NCI-H526 treated with DMSO at 0.1 percent for 48 hours (cell line): Measurements from ENCODE around the gene LDB3.
"Not testable (repeated sequence)": the region's sequence is repeated elsewhere in the genome, so short reads cannot be mapped to it uniquely, and the experiment has no call there.

ENCODE experiments used
- DNase-seq: peaks from one replicate; lab custom pipeline; 2025; lab: John Stamatoyannopoulos, UW

Gene LDB3

GRCh38 chr10:86730227-86730626, 61.9 kb downstream of the LDB3 start:
- no peak for DNase-seq

GRCh38 chr10:86732771-86733170, 64.5 kb downstream of the LDB3 start:
- DNase-seq, result no peak

GRCh38 chr10:86733260-86733671, 65.0 kb downstream of the LDB3 start:
- DNase-seq, result no peak

- DNase-seq, result no peak
These were observed 66.1 kb downstream of the LDB3 start for GRCh38 chr10:86734207-86734988.

GRCh38 chr10:86735278-86735677, 67.0 kb downstream of the LDB3 start:
- not testable (repeated sequence) for DNase-seq

GRCh38 chr10:86742230-86742629, 73.9 kb downstream of the LDB3 start:
- DNase-seq, result no peak

- DNase-seq, result no peak
These were observed 75.9 kb downstream of the LDB3 start for GRCh38 chr10:86744067-86744725.

GRCh38 chr10:86747796-86748581, 79.7 kb downstream of the LDB3 start:
- no peak for DNase-seq

GRCh38 chr10:86749854-86750253, 81.5 kb downstream of the LDB3 start:
- no peak for DNase-seq

- no peak for DNase-seq
These were observed 83.2 kb downstream of the LDB3 start for GRCh38 chr10:86751477-86751876.

- DNase-seq, result no peak
These were observed 84.0 kb downstream of the LDB3 start for GRCh38 chr10:86752311-86752710.

- DNase-seq, result no peak
These were observed 84.7 kb downstream of the LDB3 start for GRCh38 chr10:86753051-86753450.

GRCh38 chr10:86753638-86754434, 85.5 kb downstream of the LDB3 start:
- DNase-seq, result no peak

GRCh38 chr10:86755454-86755739, 87.1 kb downstream of the LDB3 start:
- DNase-seq, result no peak

GRCh38 chr10:86755740-86756510, 87.6 kb downstream of the LDB3 start:
- peak; percentile 82 for DNase-seq

GRCh38 chr10:86756511-86757112, 88.3 kb downstream of the LDB3 start, which contains the start of gene BMPR1A:
TSS of gene BMPR1A (plus strand) at chr10:86756619. CDS start at chr10:86876019, 119,400 bp downstream.
- peak; percentile 82 for DNase-seq

- DNase-seq, result no peak
These were observed 89.0 kb downstream of the LDB3 start for GRCh38 chr10:86757113-86757972.

GRCh38 chr10:86758189-86759072, 90.1 kb downstream of the LDB3 start:
- DNase-seq, result peak; percentile 14
